GM12878 (cell line): ENCODE data around the gene SCAF8. TPM values are rescaled to one million over a fixed set of nuclear protein-coding genes. Genes with fewer than 3 reads are reported as not detected.

Source experiments
- CHD4 ChIP-seq: fragments of 200-600 bp; sonication (generic); IDR thresholded peaks from 2 replicates; pipeline ENCODE4 v1.6.1; 2016; ENCODE audit warnings: mild to moderate bottlenecking
- EED ChIP-seq: sonication (generic); IDR thresholded peaks from 2 replicates; pipeline ENCODE4 v1.6.1; 2016; ENCODE audit warnings: antibody characterized with exemption, low read depth
- FOS ChIP-seq: IDR thresholded peaks from 3 replicates; pipeline ENCODE4 v1.6.1; 2011; ENCODE audit warnings: borderline replicate concordance; ENCODE audit not compliant: insufficient read length; ENCODE audit errors: extremely low read depth
- GATAD2B ChIP-seq: fragments of 450-650 bp; conservative IDR thresholded peaks from 2 replicates; pipeline ENCODE4 v1.6.1; 2017; ENCODE audit warnings: low read depth, mild to moderate bottlenecking, moderate library complexity
- HDAC6 ChIP-seq: fragments of 200-600 bp; sonication (generic); IDR thresholded peaks from one replicate; pipeline ENCODE4 v1.8.0; 2017; ENCODE audit warnings: antibody characterized with exemption; ENCODE audit not compliant: unreplicated experiment
- HDGF ChIP-seq: fragments of 450-650 bp; IDR thresholded peaks from 2 replicates; pipeline ENCODE4 v1.6.1; 2016; ENCODE audit warnings: antibody characterized with exemption
- NBN ChIP-seq: fragments of 450-650 bp; IDR thresholded peaks from 2 replicates; pipeline ENCODE4 v1.6.1; 2016
- NFIC ChIP-seq: IDR thresholded peaks from 2 replicates; pipeline ENCODE4 v1.6.1; 2012; ENCODE audit warnings: low read depth, mild to moderate bottlenecking, inconsistent platforms, low read length, moderate library complexity
- NR2C1 ChIP-seq: fragments of 450-650 bp; IDR thresholded peaks from 2 replicates; pipeline ENCODE4 v1.6.1; 2017; ENCODE audit warnings: antibody characterized with exemption, mild to moderate bottlenecking, moderate library complexity
- NR2C2 ChIP-seq: IDR thresholded peaks from 2 replicates; pipeline ENCODE4 v1.6.1; 2011; ENCODE audit warnings: borderline replicate concordance, low read depth; ENCODE audit not compliant: control insufficient read depth, insufficient read length
- PKNOX1 ChIP-seq: fragments of 450-650 bp; IDR thresholded peaks from 2 replicates; pipeline ENCODE4 v1.6.1; 2016; ENCODE audit warnings: mild to moderate bottlenecking
- POLR2AphosphoS2 ChIP-seq: IDR thresholded peaks from 2 replicates; pipeline ENCODE4 v1.6.1; 2011; ENCODE audit warnings: low read depth, mild to moderate bottlenecking, low read length, improper control_type of control experiment, moderate library complexity
- POLR2AphosphoS5 ChIP-seq: IDR thresholded peaks from 2 replicates; pipeline ENCODE4 v1.6.1; 2011; ENCODE audit warnings: mild to moderate bottlenecking, low read length, inconsistent platforms
- RAD51 ChIP-seq: fragments of 450-650 bp; IDR thresholded peaks from 2 replicates; pipeline ENCODE4 v1.6.1; 2016; ENCODE audit warnings: moderate library complexity, mild to moderate bottlenecking, inconsistent platforms
- RBBP5 ChIP-seq: fragments of 200-600 bp; sonication (generic); conservative IDR thresholded peaks from 2 replicates; pipeline ENCODE4 v1.6.1; 2016
- SMARCA5 ChIP-seq: fragments of 450-650 bp; IDR thresholded peaks from 2 replicates; pipeline ENCODE4 v1.6.1; 2017; ENCODE audit warnings: mild to moderate bottlenecking
- SP1 ChIP-seq: IDR thresholded peaks from one replicate; pipeline ENCODE4 v1.6.1; 2011; ENCODE audit warnings: low read depth, low read length
- SRF ChIP-seq, 2 experiments: IDR thresholded peaks; 2 replicates each; pipeline ENCODE4 v1.6.1; 2011; ENCODE audit warnings: low read depth in 2 of 2, low read length in 2 of 2, mild to moderate bottlenecking in 1 of 2, moderate library complexity in 1 of 2
- USF1 ChIP-seq: IDR thresholded peaks from 2 replicates; pipeline ENCODE4 v1.6.1; 2011; ENCODE audit warnings: borderline replicate concordance, low read depth, mild to moderate bottlenecking, moderate library complexity, mixed read lengths, low read length; ENCODE audit not compliant: insufficient read depth; ENCODE audit errors: extremely low read length
- polyA plus RNA-seq, 11 experiments: library from polyadenylated mRNA; depleted of rRNA in 4 of 11; unstranded in 6 of 11; stranded (reverse) in 5 of 11; fragments of >200 nt; fragmentation: Nextera tagmentation in 4 of 11; fragmentation: Illumina TruSeq in 1 of 11; extraction: Ambion mirVana in 4 of 11; extraction: Trizol in 1 of 11; gene quantifications; 1 replicate in 1 of 11; 2 replicates in 10 of 11; pipeline versions ENCODE4 v1.2.1 to v1.2.3, GENCODE V29; 2011 to 2016; ENCODE audit warnings: inconsistent platforms in 2 of 11, missing spikeins in 2 of 11, low read depth in 1 of 11
- total RNA-seq, 4 experiments: library from RNA; depleted of rRNA in 3 of 4; stranded (reverse); fragments of >200 nt in 3 of 4; fragmentation: Illumina TruSeq in 1 of 4; extraction: Trizol in 1 of 4; gene quantifications; 2 replicates each; pipeline versions ENCODE4 v1.2.1 to v1.2.3, GENCODE V29; 2013 to 2021
- TF ChIP-seq, protein P1 (sequence below): IDR thresholded peaks from 2 replicates; pipeline ENCODE4 v1.6.1; 2011; ENCODE audit warnings: low read depth, low read length, improper control_type of control experiment, borderline replicate concordance
- TF ChIP-seq, protein P2 (sequence below): fragments of 450-650 bp; IDR thresholded peaks from 2 replicates; pipeline ENCODE4 v1.6.1; 2018; ENCODE audit warnings: borderline replicate concordance, mild to moderate bottlenecking; ENCODE audit not compliant: partially characterized antibody
- TF ChIP-seq, protein P3 (sequence below): IDR thresholded peaks from 2 replicates; pipeline ENCODE4 v1.6.1; 2012; ENCODE audit warnings: low read length, inconsistent platforms
- TF ChIP-seq, protein P4 (sequence below), 3 experiments: IDR thresholded peaks in 2 of 3; conservative IDR thresholded peaks in 1 of 3; 2 replicates each; pipeline ENCODE4 v1.5.1; 2011; ENCODE audit warnings: low read depth in 3 of 3, low read length in 3 of 3, mild to moderate bottlenecking in 3 of 3, control low read depth in 2 of 3, moderate library complexity in 2 of 3, inconsistent platforms in 1 of 3, mixed read lengths in 1 of 3; ENCODE audit not compliant: control insufficient read depth in 2 of 3, insufficient read depth in 1 of 3; ENCODE audit errors: extremely low read depth in 1 of 3

Gene SCAF8
- total and polyA plus RNA-seq, 10 of the 15 experiments (the other 5 are each of a cell fraction or from before 2014, with no cell fraction given) = 8.1 to 28.8 (median 15.9) TPM

- TF ChIP-seq RAD51 = no peak
- no peak for TF ChIP-seq CHD4
- TF ChIP-seq GATAD2B = no peak
- TF ChIP-seq, protein P1, sequence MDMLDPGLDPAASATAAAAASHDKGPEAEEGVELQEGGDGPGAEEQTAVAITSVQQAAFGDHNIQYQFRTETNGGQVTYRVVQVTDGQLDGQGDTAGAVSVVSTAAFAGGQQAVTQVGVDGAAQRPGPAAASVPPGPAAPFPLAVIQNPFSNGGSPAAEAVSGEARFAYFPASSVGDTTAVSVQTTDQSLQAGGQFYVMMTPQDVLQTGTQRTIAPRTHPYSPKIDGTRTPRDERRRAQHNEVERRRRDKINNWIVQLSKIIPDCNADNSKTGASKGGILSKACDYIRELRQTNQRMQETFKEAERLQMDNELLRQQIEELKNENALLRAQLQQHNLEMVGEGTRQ = no peak
- TF ChIP-seq, protein P2, sequence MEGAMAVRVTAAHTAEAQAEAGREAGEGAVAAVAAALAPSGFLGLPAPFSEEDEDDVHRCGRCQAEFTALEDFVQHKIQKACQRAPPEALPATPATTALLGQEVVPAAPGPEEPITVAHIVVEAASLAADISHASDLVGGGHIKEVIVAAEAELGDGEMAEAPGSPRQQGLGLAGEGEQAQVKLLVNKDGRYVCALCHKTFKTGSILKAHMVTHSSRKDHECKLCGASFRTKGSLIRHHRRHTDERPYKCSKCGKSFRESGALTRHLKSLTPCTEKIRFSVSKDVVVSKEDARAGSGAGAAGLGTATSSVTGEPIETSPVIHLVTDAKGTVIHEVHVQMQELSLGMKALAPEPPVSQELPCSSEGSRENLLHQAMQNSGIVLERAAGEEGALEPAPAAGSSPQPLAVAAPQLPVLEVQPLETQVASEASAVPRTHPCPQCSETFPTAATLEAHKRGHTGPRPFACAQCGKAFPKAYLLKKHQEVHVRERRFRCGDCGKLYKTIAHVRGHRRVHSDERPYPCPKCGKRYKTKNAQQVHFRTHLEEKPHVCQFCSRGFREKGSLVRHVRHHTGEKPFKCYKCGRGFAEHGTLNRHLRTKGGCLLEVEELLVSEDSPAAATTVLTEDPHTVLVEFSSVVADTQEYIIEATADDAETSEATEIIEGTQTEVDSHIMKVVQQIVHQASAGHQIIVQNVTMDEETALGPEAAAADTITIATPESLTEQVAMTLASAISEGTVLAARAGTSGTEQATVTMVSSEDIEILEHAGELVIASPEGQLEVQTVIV = no peak
- TF ChIP-seq POLR2AphosphoS5 = no peak
- TF ChIP-seq NR2C2 = no peak
- TF ChIP-seq USF1 = no peak
- no peak for TF ChIP-seq SP1
- TF ChIP-seq, protein P3, sequence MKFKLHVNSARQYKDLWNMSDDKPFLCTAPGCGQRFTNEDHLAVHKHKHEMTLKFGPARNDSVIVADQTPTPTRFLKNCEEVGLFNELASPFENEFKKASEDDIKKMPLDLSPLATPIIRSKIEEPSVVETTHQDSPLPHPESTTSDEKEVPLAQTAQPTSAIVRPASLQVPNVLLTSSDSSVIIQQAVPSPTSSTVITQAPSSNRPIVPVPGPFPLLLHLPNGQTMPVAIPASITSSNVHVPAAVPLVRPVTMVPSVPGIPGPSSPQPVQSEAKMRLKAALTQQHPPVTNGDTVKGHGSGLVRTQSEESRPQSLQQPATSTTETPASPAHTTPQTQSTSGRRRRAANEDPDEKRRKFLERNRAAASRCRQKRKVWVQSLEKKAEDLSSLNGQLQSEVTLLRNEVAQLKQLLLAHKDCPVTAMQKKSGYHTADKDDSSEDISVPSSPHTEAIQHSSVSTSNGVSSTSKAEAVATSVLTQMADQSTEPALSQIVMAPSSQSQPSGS = peak; percentile 91
- TF ChIP-seq RBBP5 = no peak
- no peak for TF ChIP-seq FOS
- peak; percentile 75; the same call in 1 of the 2 replicates for TF ChIP-seq SMARCA5
- no peak for TF ChIP-seq HDAC6
- TF ChIP-seq PKNOX1 = 0 out of 2 replicates have a peak, but pooled peaks have one; percentile 10
- TF ChIP-seq POLR2AphosphoS2 = no peak
- TF ChIP-seq EED = no peak
- no peak for TF ChIP-seq HDGF
- TF ChIP-seq SRF (IDR thresholded peaks at IDR 0.05; ENCODE audit: low read depth in 2 of 2, low read length in 2 of 2) = peak in 1 of 2 experiments; percentile 61; a peak in 1 of 4 replicates
- TF ChIP-seq NBN = peak; percentile 51; the same call in 1 of the 2 replicates
- TF ChIP-seq NR2C1 = no peak
- TF ChIP-seq NFIC = peak; percentile 97
- TF ChIP-seq, protein P4, sequence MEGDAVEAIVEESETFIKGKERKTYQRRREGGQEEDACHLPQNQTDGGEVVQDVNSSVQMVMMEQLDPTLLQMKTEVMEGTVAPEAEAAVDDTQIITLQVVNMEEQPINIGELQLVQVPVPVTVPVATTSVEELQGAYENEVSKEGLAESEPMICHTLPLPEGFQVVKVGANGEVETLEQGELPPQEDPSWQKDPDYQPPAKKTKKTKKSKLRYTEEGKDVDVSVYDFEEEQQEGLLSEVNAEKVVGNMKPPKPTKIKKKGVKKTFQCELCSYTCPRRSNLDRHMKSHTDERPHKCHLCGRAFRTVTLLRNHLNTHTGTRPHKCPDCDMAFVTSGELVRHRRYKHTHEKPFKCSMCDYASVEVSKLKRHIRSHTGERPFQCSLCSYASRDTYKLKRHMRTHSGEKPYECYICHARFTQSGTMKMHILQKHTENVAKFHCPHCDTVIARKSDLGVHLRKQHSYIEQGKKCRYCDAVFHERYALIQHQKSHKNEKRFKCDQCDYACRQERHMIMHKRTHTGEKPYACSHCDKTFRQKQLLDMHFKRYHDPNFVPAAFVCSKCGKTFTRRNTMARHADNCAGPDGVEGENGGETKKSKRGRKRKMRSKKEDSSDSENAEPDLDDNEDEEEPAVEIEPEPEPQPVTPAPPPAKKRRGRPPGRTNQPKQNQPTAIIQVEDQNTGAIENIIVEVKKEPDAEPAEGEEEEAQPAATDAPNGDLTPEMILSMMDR (IDR thresholded peaks at IDR 0.05 in 2 of 3, conservative IDR thresholded peaks at IDR 0.05 in 1 of 3; ENCODE audit: control insufficient read depth in 2 of 3, extremely low read depth in 1 of 3, insufficient read depth in 1 of 3, low read depth in 3 of 3, low read length in 3 of 3) = no peak
These were observed 40.4 kb downstream of the SCAF8 start (continued) for GRCh38 chr6:154773610-154774089.
